Measurements from ENCODE around the gene NEK6. TPM values are rescaled to one million over a fixed set of nuclear protein-coding genes. Genes with fewer than 3 reads are reported as not detected.

The NEK6 gene
- total RNA-seq, 1 donor, result 11.2 TPM

DNA sequence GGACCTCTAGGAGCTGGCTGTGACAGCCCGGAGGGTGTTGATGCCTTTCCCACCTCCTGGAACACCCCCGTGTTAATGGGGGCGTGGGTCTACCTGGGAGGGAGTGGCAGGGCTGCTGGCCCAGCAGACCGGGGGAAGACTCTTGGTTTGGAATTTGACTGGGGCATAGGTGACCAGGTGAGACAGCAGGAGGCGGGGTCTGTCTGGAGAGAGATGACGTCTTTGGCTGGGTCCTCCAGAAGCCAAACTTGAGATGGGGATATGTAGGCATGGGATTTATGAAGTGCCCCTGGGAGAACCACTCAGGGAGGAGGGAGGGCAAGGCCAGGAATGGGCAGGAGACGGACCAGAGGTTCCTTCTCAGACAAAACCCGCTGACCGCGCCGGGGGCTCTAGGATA, 42.6 kb downstream of the NEK6 start:
- H3K9me3 ChIP-seq (ENCODE audit: low read depth, low read length), result no peaks in the 10 kb centered on the region

DNA sequence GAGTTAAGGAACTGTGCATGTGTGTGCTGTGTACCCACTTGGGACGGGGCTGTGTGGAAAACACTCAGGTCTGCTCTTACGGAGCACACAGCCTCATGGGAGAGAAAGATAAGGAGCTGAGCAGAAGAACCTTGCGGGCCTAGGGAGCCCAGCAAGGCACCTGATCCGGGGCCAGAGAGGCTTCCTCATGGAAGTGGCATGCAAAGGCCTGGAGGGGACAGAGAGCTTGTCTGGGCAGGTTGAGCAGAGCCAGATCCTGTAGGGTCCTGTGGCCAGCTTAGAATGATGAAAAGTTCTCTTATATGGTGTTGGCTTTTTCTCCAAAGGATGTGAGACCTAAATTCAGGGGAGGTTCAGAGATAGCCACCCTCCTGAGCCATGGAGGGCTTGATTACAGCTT, 45.2 kb downstream of the NEK6 start:
- Histone ChIP-seq H3K9me3 (ENCODE audit: low read depth, low read length) (no peaks in the 10 kb centered on the region), H3K4me3 (ENCODE audit: low read length) (no peak overlapping the region), H3K4me1 (ENCODE audit: insufficient read depth, low read length) (peaks cover 26% of the 10 kb centered on the region), H3K27me3 (ENCODE audit: insufficient read depth, low read length) (no peaks in the 10 kb centered on the region)

More for the DNA sequence above, 42.6 kb downstream of the NEK6 start:
- Histone ChIP-seq H3K4me1 (ENCODE audit: insufficient read depth, low read length) (peaks cover 17% of the 10 kb centered on the region), H3K27me3 (ENCODE audit: insufficient read depth, low read length) (no peaks in the 10 kb centered on the region), H3K4me3 (ENCODE audit: low read length) (no peak overlapping the region)

DNA sequence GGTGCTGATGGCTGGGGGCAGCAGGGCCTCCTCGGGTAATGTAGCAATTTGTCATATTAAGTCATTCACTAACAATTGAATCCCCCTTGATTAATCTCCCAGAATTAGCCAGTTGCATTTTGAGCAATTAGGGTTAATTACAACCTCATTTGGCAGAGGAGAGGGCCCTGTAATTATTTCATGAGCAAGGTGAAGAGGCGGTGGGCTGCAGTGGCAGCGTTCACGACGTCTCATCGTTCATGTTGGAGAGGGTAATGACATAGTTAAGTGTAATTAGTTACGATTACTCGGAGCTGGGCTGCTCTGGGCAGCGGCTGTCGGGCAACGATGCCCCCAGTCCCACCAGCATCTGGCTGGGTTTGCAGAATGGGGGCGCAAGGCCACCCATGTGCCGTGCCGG, 46.0 kb downstream of the NEK6 start:
- no peak overlapping the region for H3K4me3 ChIP-seq (ENCODE audit: low read length)
- no peaks in the 10 kb centered on the region for H3K27me3 ChIP-seq (ENCODE audit: insufficient read depth, low read length)
- H3K4me1 ChIP-seq (ENCODE audit: insufficient read depth, low read length), result peaks cover 24% of the 10 kb centered on the region
- H3K9me3 ChIP-seq (ENCODE audit: low read depth, low read length), result no peaks in the 10 kb centered on the region

DNA sequence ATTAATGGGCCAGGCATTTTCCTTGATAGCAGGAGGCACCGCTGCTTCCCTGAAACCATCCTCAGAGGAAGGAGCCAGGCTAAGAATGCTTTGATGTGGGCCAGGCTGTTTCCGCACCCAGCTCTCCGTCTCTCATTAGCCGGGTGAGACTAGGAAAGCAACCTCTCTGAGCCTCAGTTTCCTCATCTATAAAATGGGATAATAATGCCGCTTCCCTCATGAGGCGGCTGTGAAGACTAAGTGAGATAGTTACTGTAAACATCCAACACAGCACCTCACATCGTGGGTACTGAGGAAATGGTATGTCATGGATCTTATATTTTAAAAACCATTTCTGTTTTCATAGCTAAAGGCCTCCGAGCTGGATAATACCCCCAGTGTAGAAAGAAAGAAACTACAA, 46.5 kb downstream of the NEK6 start:
- Histone ChIP-seq H3K9me3 (ENCODE audit: low read depth, low read length) (no peaks in the 10 kb centered on the region), H3K4me1 (ENCODE audit: insufficient read depth, low read length) (peaks cover 19% of the 10 kb centered on the region), H3K27me3 (ENCODE audit: insufficient read depth, low read length) (no peaks in the 10 kb centered on the region), H3K4me3 (ENCODE audit: low read length) (no peak overlapping the region)

DNA sequence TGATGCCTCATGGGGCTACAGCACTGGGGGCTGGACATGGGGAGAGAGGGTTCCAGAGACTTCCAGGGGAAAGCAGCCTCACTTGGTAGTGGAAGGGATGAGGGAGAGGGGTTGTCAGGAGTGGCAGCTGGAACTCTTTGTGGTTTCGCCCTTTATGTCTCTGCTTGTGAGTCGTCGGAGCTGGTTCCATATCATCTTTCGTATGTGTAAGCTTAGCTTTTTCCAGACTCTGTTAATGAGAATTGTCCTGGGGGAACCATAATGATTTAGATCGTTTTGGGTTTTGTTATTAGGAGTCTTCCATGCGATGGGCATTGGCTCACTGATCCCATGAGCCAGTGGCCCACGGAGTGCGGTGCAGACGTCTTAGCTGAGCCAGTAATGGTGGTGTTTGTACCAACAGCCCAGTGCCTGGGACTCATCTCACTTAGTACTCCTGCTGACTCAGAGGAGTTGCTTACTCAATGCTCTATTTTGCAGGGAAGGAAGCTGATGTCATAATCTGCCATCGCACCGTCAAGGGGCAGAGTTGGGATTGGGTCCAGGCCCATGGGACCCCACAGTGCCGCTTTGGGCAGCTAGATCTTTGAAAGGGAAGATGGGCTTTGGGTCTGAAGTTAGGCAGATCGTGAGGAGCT, 48.5 kb downstream of the NEK6 start:
- Histone ChIP-seq H3K27me3 (ENCODE audit: insufficient read depth, low read length) (no peaks in the 10 kb centered on the region), H3K4me1 (ENCODE audit: insufficient read depth, low read length) (peaks cover 14% of the 10 kb centered on the region), H3K4me3 (ENCODE audit: low read length) (no peak overlapping the region), H3K9me3 (ENCODE audit: low read depth, low read length) (no peaks in the 10 kb centered on the region)

DNA sequence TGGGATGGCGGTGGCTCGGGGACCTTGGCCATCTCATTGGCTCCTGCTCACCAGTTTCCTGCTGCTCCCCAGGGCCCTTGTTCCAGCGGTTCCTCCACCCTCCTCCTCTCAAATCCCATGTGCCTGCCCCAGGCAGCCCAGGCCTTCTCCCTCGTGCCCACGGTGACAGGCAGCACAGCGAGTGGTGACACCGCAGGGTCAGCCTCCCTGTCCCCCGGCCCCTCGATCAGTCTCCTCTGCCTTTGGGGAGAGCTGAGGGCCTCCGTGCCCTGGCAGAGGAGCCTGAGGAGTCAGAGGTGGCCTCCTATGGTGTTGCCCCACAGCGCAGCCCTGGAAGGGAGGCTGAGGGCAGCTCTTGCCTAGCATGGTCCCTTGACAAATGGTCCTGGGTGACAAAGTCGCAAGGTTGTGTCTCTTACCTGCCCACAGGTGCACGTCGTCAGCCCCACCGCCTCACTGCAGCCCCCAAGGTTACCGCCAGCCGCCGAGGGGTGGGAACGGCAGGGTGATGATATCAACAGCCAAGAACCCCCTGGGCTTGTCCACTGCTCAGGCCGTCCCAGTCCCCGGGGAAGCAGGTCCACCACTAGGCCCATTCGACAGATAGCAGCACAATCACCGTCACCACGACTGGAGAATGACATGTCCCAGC, 49.8 kb downstream of the NEK6 start:
- H3K4me3 ChIP-seq (ENCODE audit: low read length), result no peak overlapping the region
- peaks cover 14% of the 10 kb centered on the region for H3K4me1 ChIP-seq (ENCODE audit: insufficient read depth, low read length)
- H3K27me3 ChIP-seq (ENCODE audit: insufficient read depth, low read length), result no peaks in the 10 kb centered on the region
- H3K9me3 ChIP-seq (ENCODE audit: low read depth, low read length), result no peaks in the 10 kb centered on the region

DNA sequence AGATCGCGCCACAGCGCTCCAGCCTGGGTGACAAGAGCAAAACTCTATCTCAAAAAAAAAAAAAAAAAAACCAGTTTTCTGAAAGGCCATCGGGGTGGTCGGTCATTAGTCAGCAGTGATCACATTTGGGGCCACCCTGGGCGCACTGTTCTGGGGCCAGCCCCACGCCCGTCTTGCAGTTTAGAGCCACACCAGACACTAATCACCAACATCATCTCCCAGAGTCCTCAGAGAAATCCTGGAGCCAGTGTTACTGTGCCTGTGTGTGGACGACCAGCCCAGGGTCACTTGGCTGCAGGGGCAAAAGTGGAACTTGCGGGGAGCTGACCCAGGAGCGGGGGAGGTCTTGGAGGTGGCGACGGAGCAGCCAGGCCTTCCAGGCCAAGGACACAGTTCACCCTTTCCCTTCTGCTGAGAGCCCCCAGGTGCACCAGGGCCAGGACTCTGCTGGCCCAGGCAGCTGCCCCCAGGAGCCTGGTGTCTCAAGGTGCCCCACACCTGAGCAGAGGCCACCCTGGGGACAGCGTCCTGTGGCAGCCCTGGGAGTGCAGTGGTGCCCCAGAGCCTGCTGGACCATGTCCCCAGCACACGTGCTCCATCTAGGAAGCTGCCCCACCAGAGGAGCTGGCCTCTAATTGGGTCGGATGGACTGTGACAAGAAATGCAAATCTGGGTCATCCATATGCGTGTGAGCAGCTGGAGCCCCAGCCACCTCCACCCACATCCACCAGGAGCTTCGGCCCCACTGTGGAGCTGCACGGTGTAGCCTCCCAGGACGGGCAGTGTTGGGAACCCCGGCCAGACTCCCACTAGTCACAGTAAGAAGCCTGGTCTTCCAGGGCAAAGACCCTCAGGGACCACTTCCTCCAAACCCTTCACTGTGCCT, 51.1 kb downstream of the NEK6 start:
- Histone ChIP-seq H3K9me3 (ENCODE audit: low read depth, low read length) (no peaks in the 10 kb centered on the region), H3K4me1 (ENCODE audit: insufficient read depth, low read length) (peaks cover 14% of the 10 kb centered on the region), H3K27me3 (ENCODE audit: insufficient read depth, low read length) (no peaks in the 10 kb centered on the region), H3K4me3 (ENCODE audit: low read length) (no peak overlapping the region)

DNA sequence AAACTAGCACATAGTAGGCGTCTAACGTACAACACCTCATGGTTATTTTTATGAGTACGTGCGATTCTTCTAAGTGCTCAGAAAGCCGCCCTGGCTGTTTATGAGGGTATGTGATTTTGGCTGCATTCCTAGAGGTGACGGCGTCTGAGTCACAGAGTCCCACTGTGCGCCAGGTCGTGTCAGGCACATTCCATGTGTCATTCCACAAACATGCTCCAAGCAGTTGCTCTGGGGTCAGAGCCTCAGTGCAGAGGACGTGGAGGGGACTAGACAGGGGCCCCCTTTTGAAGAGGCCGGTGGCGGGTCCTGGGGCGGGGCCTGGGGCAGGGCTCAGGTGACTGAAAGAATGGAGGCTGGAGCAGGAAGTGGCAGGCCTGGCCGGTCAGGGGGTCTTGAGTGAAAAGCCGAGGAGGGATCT, 51.9 kb downstream of the NEK6 start:
- Histone ChIP-seq H3K27me3 (ENCODE audit: insufficient read depth, low read length) (no peaks in the 10 kb centered on the region), H3K4me3 (ENCODE audit: low read length) (no peak overlapping the region), H3K4me1 (ENCODE audit: insufficient read depth, low read length) (peaks cover 14% of the 10 kb centered on the region), H3K9me3 (ENCODE audit: low read depth, low read length) (no peaks in the 10 kb centered on the region)

DNA sequence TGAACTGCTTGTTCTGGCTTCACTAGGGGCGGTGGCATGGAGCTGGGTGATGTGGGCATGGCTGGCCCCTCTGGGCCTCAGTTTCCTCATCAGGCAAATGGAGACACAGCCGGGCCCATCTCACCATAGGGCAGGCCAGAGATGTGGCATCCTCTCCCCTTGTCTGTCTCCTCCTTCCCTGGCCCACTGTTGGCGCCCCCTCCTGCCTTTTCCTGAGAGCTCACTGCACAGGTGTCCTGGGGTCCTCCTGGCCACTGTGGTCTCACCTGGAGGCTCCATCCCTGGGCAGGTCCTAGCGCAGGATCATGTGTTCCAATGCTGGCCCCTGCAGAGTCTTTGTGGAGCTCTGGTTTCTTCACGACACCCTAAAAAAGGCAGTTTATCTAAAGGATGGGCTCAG, 53.5 kb downstream of the NEK6 start:
- Histone ChIP-seq H3K4me1 (ENCODE audit: insufficient read depth, low read length) (peaks cover 3% of the 10 kb centered on the region), H3K27me3 (ENCODE audit: insufficient read depth, low read length) (no peaks in the 10 kb centered on the region), H3K9me3 (ENCODE audit: low read depth, low read length) (no peaks in the 10 kb centered on the region), H3K4me3 (ENCODE audit: low read length) (no peak overlapping the region)

DNA sequence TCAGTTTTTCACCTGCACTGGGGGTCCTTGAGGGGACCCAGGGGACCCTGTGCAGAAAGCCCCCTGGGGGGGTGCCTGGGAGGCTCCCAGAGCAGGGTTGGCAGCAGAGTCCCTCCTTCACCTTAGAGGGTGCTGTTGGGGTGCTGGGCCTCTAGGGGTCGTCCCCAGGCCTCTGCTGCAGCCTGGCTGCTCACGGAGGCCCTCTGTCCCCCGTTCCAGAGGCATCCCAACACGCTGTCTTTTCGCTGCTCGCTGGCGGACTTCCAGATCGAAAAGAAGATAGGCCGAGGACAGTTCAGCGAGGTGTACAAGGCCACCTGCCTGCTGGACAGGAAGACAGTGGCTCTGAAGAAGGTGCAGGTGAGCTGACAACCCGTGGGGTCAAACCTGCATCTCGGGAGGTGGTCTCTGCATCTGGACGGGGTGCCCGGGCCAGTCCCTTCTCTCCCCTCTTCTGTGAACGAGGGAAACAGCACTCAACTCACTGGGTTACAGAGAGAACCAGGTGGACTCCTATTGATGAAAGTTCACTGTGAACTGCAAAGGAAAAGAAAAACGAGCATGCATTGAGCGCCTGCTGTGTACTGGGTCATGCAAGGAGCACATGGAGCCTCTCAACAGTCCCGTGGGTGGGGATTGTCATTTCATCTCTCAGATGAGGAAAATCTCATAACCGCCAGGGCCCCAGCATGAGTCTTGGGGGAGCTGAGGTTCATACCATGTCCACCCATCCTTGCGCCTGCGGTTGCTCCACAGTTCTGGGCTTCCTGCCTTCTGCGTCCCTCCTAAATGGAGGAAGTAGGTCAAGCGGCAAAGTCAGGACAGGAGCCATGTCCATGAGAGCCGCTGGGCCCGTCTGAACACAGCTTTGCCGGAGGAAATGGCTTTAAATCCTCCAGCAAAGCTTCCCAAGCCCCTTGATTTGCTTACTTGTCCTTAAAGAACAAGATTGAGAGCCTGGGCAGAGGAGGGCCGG, 54.8 kb downstream of the NEK6 start:
- H3K9me3 ChIP-seq (ENCODE audit: low read depth, low read length), result no peaks in the 10 kb centered on the region
- H3K4me3 ChIP-seq (ENCODE audit: low read length), result no peak overlapping the region
- no peaks in the 10 kb centered on the region for H3K27me3 ChIP-seq (ENCODE audit: insufficient read depth, low read length)
- no peaks in the 10 kb centered on the region for H3K4me1 ChIP-seq (ENCODE audit: insufficient read depth, low read length)

DNA sequence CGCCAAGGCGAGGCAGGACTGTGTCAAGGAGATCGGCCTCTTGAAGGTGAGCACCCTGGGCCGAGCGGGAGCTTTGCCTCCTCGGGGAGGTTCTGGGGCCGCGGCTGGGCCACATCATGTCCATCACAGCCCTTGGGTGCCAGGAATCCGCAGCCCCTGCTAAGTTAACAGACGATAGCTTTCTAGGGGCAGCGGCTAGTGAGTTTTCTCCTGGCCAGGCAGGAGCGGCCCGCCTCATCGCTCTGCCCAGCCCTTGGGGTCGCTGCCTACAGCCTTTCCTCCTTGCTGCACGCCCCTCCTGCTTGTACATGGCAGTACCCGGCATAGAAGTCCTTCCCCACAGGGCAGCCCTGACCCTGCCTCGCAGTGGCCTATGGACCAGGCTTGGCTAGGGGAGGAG, 56.2 kb downstream of the NEK6 start:
- Histone ChIP-seq H3K9me3 (ENCODE audit: low read depth, low read length) (no peaks in the 10 kb centered on the region), H3K4me1 (ENCODE audit: insufficient read depth, low read length) (no peaks in the 10 kb centered on the region), H3K27me3 (ENCODE audit: insufficient read depth, low read length) (no peaks in the 10 kb centered on the region), H3K4me3 (ENCODE audit: low read length) (no peak overlapping the region)

DNA sequence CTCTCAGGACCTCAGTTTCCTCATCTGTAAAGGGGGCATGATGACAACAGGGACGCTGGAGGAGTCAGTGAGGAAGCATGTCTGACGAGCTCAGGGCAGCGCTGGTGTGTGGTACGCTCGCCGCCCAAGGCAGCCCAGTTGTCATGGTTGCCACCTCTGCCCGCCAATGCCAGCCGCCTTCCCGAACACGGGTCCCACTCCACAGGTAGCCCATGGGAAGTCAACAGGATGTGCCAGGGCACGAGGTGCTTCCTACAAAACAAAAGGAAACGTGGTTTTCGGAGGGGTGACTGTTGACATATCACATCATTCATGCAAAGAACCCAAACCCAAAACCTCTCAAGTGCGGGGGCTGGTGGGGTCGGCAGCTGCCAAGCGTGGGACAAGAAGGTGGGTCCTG, 58.1 kb downstream of the NEK6 start:
- H3K4me3 ChIP-seq (ENCODE audit: low read length), result no peak overlapping the region
- H3K4me1 ChIP-seq (ENCODE audit: insufficient read depth, low read length), result no peaks in the 10 kb centered on the region
- H3K9me3 ChIP-seq (ENCODE audit: low read depth, low read length), result no peaks in the 10 kb centered on the region
- H3K27me3 ChIP-seq (ENCODE audit: insufficient read depth, low read length), result no peaks in the 10 kb centered on the region

DNA sequence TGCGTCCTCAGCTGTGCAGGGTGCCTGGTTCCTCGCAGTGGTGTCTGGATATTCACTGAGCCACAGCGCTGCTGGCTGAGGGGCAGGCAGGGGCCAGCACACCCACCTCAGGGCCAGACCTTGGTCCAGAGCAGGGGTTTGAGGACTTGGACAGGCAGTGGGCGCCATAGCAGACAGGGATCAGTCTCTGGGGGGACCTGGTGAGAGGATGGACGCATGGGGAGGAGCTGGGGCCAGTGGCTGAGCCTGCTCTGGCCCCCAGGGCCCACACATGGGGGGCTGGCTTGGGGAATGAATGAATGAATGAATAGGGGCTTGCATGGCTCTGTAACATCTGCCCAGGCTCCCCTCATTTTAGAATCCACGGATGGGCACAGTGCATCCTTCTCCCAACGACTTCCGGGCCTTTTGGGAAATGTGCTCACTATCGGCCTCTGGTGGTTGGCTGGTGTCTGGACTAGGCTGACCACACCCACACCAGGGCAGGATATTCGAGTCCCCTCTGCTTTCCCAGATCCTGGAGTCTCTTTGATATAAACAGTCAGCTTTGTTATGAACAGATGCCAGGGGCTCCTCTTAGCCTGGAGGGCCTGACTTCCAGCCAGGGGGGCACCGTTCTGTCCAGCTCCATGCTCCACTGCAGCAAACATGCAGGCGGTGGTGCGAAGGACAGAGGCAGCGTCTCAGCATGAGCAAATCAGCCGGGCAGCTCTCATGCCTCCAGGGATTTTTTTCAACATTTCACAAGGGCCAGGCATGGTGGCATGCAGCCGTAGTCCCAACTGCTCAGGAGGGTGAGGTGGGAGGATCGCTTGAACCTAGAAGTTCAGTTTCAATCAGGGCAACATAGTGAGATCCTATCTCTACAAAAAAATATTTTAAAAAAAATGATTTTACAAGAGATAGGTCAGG, 62.6 kb downstream of the NEK6 start:
- H3K4me3 ChIP-seq (ENCODE audit: low read length), result no peak overlapping the region
- H3K9me3 ChIP-seq (ENCODE audit: low read depth, low read length), result no peaks in the 10 kb centered on the region
- no peaks in the 10 kb centered on the region for H3K27me3 ChIP-seq (ENCODE audit: insufficient read depth, low read length)
- H3K4me1 ChIP-seq (ENCODE audit: insufficient read depth, low read length), result peaks cover 6% of the 10 kb centered on the region

DNA sequence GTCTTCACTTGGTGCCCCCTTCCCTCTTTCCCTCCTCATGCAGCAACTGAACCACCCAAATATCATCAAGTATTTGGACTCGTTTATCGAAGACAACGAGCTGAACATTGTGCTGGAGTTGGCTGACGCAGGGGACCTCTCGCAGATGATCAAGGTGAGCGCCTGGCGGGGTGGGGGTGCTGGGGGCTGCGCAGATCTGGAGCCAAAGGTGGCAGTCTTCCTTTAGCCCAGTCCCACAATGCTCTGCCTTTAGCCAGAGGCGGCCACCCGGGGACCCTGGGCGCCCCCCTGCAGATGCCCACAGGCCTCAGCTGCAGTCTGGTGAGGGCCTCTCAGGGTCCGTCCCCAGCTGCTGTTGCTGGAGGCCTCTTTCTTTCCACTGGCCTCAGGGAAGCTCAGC, 63.7 kb downstream of the NEK6 start:
- Histone ChIP-seq H3K9me3 (ENCODE audit: low read depth, low read length) (no peaks in the 10 kb centered on the region), H3K4me3 (ENCODE audit: low read length) (no peak overlapping the region)

More for the DNA sequence above, 63.7 kb downstream of the NEK6 start:
- Histone ChIP-seq H3K4me1 (ENCODE audit: insufficient read depth, low read length) (peaks cover 6% of the 10 kb centered on the region), H3K27me3 (ENCODE audit: insufficient read depth, low read length) (no peaks in the 10 kb centered on the region)
